ENCODE results near the gene LRR1. TPM values are rescaled to one million over a fixed set of nuclear protein-coding genes. Genes with fewer than 3 reads are reported as not detected.
"Not testable (repeated sequence)": the region's sequence is repeated elsewhere in the genome, so short reads cannot be mapped to it uniquely, and the experiment has no call there.

LRR1 gene
- total and polyA plus RNA-seq, 4 donors, result 6.8 to 11.3 (median 9.6) TPM

GRCh38 chr14:49584981-49585640, 13.6 kb upstream of the LRR1 start:
- H3K9me3 ChIP-seq (ENCODE audit: control insufficient read depth, insufficient read depth, low read length); H3K27ac ChIP-seq (ENCODE audit: low read depth, low read length); H3K27me3 ChIP-seq (ENCODE audit: control insufficient read depth, insufficient read depth, low read length): not testable (repeated sequence)
- H3K36me3 ChIP-seq (ENCODE audit: control insufficient read depth, insufficient read depth, low read length), result peaks cover 17% of the 10 kb centered on the region
- peaks cover 20% of the 10 kb centered on the region for H3K4me1 ChIP-seq (ENCODE audit: control insufficient read depth, insufficient read depth, low read length)
- DNase-seq (ENCODE audit: low read depth in 4 of 6, low spot score in 6 of 6), result peak in 1 of 6 donors; percentile 15
- 13% methylated on average over 25 of the region's 32 CpGs for WGBS (ENCODE audit: insufficient coverage)
- peak overlapping the region; percentile 88 for H3K4me3 ChIP-seq (ENCODE audit: low read depth, low read length)

DNA sequence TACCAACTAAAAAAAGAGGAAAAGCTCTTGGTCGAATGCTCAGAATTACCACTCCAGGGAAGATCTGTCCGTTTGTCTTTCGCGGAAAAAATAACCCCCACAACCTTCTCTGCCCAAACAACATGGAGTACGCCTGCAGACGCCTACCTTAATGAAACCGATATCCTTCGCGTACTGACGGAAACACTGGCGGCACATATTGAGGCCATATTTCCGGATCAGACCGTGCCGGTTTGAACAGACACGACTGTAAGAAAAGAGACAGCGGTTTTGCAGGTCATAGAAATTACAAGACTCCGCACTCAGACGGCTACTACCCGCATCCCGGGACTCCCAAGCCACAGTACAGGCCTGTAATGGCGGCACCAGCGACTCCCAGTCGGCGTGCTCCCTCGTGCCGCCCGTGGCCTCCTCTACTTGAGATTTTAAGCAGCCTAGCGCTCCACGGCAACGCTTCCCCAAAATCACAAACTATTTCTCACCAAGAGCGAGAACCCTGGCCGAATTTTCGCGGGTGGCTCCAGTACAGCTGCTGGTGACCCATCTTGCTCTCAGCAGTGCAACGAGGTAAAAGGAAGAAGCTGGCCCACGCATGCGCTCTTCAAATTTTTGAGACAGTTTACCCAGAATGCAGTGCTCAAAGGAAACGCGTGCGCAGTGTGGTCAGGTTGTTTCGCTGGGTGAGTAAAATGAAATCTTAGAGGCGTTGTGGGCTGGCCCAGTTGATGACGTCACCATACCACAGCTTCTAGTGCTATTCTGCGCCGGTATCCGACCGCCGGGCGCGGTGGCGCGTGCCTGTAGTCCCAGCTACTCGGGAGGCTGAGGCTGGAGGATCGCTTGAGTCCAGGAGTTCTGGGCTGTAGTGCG, 12.7 kb upstream of the LRR1 start, which contains the start of gene RPS29:
RPS29 (minus strand) TSS at position 578 of the 870 bp plus-strand sequence; CDS start at position 544, 34 bp downstream.
- WGBS (ENCODE audit: insufficient coverage), result 0% methylated on average over 39 of the region's 55 CpGs
- Histone ChIP-seq H3K9me3 (ENCODE audit: control insufficient read depth, insufficient read depth, low read length) (no peaks in the 10 kb centered on the region), H3K4me1 (ENCODE audit: control insufficient read depth, insufficient read depth, low read length) (peaks cover 20% of the 10 kb centered on the region), H3K36me3 (ENCODE audit: control insufficient read depth, insufficient read depth, low read length) (peaks cover 17% of the 10 kb centered on the region), H3K4me3 (ENCODE audit: low read depth, low read length) (peak within 1 kb of the TSS; percentile 88), H3K27ac (ENCODE audit: low read depth, low read length) (peak within 1 kb of the TSS; percentile 91), H3K27me3 (ENCODE audit: control insufficient read depth, insufficient read depth, low read length) (no peaks in the 10 kb centered on the region)
- DNase-seq (ENCODE audit: low read depth in 4 of 6, low spot score in 6 of 6), result peak; percentile 99 to 100 (median 100)

- Histone ChIP-seq H3K4me3 (ENCODE audit: low read depth, low read length) (peak overlapping the region; percentile 88), H3K36me3 (ENCODE audit: control insufficient read depth, insufficient read depth, low read length) (peaks cover 17% of the 10 kb centered on the region), H3K27me3 (ENCODE audit: control insufficient read depth, insufficient read depth, low read length) (no peaks in the 10 kb centered on the region), H3K27ac (ENCODE audit: low read depth, low read length) (peak overlapping the region; percentile 91), H3K9me3 (ENCODE audit: control insufficient read depth, insufficient read depth, low read length) (no peaks in the 10 kb centered on the region), H3K4me1 (ENCODE audit: control insufficient read depth, insufficient read depth, low read length) (peaks cover 20% of the 10 kb centered on the region)
- WGBS (ENCODE audit: insufficient coverage), result no CpG with 5 or more reads among the region's 21 CpGs
- DNase-seq (ENCODE audit: low read depth in 4 of 6, low spot score in 6 of 6), result peak in 5 of 6 donors; percentile 59 to 93 (median 64)
These were observed 11.9 kb upstream of the LRR1 start for GRCh38 chr14:49586673-49587460.

DNA sequence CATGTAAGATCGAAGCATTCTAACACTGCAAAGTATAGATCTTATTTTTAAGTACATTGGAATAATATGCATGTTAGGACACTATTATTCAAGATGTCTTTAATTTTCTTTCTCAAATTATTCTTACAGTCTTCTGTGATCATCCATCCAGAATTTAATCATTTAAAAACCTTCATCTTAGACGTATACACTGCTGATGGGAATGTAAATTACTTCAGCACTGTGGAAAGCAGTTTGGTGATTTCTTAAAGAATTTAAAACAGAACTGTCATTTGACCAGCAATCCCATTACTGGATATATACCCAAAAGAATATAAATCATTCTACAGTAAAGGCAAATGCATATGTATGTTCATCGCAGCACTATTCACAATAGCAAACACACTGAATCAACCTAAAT, 9.4 kb upstream of the LRR1 start:
- Histone ChIP-seq H3K4me1 (ENCODE audit: control insufficient read depth, insufficient read depth, low read length) (peaks cover 10% of the 10 kb centered on the region), H3K36me3 (ENCODE audit: control insufficient read depth, insufficient read depth, low read length) (peaks cover 2% of the 10 kb centered on the region), H3K27me3 (ENCODE audit: control insufficient read depth, insufficient read depth, low read length) (no peaks in the 10 kb centered on the region), H3K27ac (ENCODE audit: low read depth, low read length) (no peak overlapping the region), H3K9me3 (ENCODE audit: control insufficient read depth, insufficient read depth, low read length) (no peaks in the 10 kb centered on the region), H3K4me3 (ENCODE audit: low read depth, low read length) (no peak overlapping the region)
- WGBS (ENCODE audit: insufficient coverage), result no CpG with 5 or more reads among the region's 3 CpGs
- DNase-seq (ENCODE audit: low read depth in 4 of 6, low spot score in 6 of 6), result no peak

DNA sequence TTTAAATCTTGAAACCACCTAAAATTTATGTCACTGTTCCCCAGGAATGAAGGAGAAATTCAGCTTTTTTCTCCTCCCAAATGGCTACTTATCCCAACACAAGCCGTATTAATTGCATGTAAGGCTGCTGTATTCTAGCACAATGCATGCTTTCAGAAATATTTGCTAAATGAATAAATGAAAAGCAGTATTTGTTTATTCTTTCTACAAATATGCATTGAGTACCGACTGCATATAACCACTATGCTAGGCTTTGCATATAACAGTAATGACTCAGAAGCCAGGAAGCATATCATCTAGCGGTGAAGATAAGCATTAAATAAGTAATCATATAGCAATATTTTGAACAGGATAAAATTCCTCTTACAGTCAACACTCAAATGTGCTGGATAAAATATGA, 5.7 kb upstream of the LRR1 start:
- no CpG with 5 or more reads among the region's 3 CpGs for WGBS (ENCODE audit: insufficient coverage)
- Histone ChIP-seq H3K4me1 (ENCODE audit: control insufficient read depth, insufficient read depth, low read length) (peaks cover 7% of the 10 kb centered on the region), H3K36me3 (ENCODE audit: control insufficient read depth, insufficient read depth, low read length) (no peaks in the 10 kb centered on the region), H3K27me3 (ENCODE audit: control insufficient read depth, insufficient read depth, low read length) (no peaks in the 10 kb centered on the region), H3K9me3 (ENCODE audit: control insufficient read depth, insufficient read depth, low read length) (no peaks in the 10 kb centered on the region), H3K4me3 (ENCODE audit: low read depth, low read length) (no peak overlapping the region), H3K27ac (ENCODE audit: low read depth, low read length) (peak overlapping the region; percentile 52)
- DNase-seq (ENCODE audit: low read depth in 4 of 6, low spot score in 6 of 6), result peak in 1 of 6 donors; percentile 20

DNA sequence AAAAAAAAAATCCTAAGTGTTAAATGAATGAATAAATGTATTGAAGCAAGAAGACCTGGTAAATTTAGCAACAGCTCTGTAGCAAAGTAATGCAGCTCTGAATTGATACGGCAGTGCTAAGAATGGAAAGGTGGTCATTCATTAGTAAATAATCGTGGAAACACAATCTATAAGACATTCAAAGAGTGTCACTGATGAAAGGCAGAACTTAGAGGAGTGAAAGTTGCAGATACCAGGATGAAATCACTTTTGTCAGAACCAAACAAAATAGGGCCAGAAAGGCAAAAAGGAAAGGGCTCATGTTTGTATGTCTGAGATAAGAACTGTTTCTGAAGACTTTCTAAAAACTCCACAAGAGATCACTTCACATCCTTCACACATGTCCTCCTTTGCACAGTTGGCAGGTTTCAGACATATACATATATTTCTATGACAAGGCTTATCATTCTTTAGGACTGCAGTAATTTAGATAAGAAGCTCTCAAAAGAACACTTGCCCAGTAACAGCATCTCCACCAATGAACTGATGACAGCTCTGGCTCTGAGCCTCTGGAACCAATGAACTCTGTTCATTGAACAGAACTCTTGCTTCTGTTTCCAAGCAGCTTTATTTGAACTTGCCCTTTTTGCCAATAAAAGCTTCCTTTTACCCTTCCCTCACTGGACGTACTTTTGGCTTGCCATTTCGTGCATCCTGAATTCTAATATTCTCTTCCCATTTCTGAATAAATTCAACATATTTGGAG, 4.2 kb upstream of the LRR1 start:
- peak in 1 of 6 donors; percentile 61 for DNase-seq (ENCODE audit: low read depth in 4 of 6, low spot score in 6 of 6)
- WGBS (ENCODE audit: insufficient coverage), result no CpG with 5 or more reads among the region's 4 CpGs
- peak overlapping the region; percentile 76 for H3K27ac ChIP-seq (ENCODE audit: low read depth, low read length)

GRCh38 chr14:49598189-49598484, 603 bp upstream of the LRR1 start:
- 0% methylated on average over 14 of the region's 15 CpGs for WGBS (ENCODE audit: insufficient coverage)
- no peaks in the 10 kb centered on the region for H3K27me3 ChIP-seq (ENCODE audit: control insufficient read depth, insufficient read depth, low read length)
- peaks cover 16% of the 10 kb centered on the region for H3K4me1 ChIP-seq (ENCODE audit: control insufficient read depth, insufficient read depth, low read length)
- no peaks in the 10 kb centered on the region for H3K9me3 ChIP-seq (ENCODE audit: control insufficient read depth, insufficient read depth, low read length)
- H3K36me3 ChIP-seq (ENCODE audit: control insufficient read depth, insufficient read depth, low read length), result peaks cover 3% of the 10 kb centered on the region
- peak overlapping the region; percentile 98 for H3K27ac ChIP-seq (ENCODE audit: low read depth, low read length)
- H3K4me3 ChIP-seq (ENCODE audit: low read depth, low read length), result peak overlapping the region; percentile 99
- DNase-seq (ENCODE audit: low read depth in 4 of 6, low spot score in 6 of 6), result no peak

More for the DNA sequence above, 4.2 kb upstream of the LRR1 start:
- H3K4me1 ChIP-seq (ENCODE audit: control insufficient read depth, insufficient read depth, low read length), result peaks cover 16% of the 10 kb centered on the region
- H3K9me3 ChIP-seq (ENCODE audit: control insufficient read depth, insufficient read depth, low read length), result no peaks in the 10 kb centered on the region
- no peaks in the 10 kb centered on the region for H3K27me3 ChIP-seq (ENCODE audit: control insufficient read depth, insufficient read depth, low read length)
- no peaks in the 10 kb centered on the region for H3K36me3 ChIP-seq (ENCODE audit: control insufficient read depth, insufficient read depth, low read length)
- no peak overlapping the region for H3K4me3 ChIP-seq (ENCODE audit: low read depth, low read length)

- H3K27me3 ChIP-seq (ENCODE audit: control insufficient read depth, insufficient read depth, low read length), result no peaks in the 10 kb centered on the region
- DNase-seq (ENCODE audit: low read depth in 4 of 6, low spot score in 6 of 6), result no peak
- 93% methylated on average over 1 of the region's 6 CpGs for WGBS (ENCODE audit: insufficient coverage)
- H3K36me3 ChIP-seq (ENCODE audit: control insufficient read depth, insufficient read depth, low read length), result peaks cover 6% of the 10 kb centered on the region
- H3K9me3 ChIP-seq (ENCODE audit: control insufficient read depth, insufficient read depth, low read length), result no peaks in the 10 kb centered on the region
- H3K27ac ChIP-seq (ENCODE audit: low read depth, low read length), result no peak overlapping the region
- H3K4me3 ChIP-seq (ENCODE audit: low read depth, low read length), result no peak overlapping the region
- no peaks in the 10 kb centered on the region for H3K4me1 ChIP-seq (ENCODE audit: control insufficient read depth, insufficient read depth, low read length)
These were observed 8.8 kb downstream of the LRR1 start for GRCh38 chr14:49607583-49607982.

GRCh38 chr14:49612251-49612650, 13.5 kb downstream of the LRR1 start:
- Histone ChIP-seq H3K36me3 (ENCODE audit: control insufficient read depth, insufficient read depth, low read length) (peaks cover 9% of the 10 kb centered on the region), H3K27me3 (ENCODE audit: control insufficient read depth, insufficient read depth, low read length) (no peaks in the 10 kb centered on the region), H3K27ac (ENCODE audit: low read depth, low read length) (no peak overlapping the region), H3K4me3 (ENCODE audit: low read depth, low read length) (no peak overlapping the region), H3K4me1 (ENCODE audit: control insufficient read depth, insufficient read depth, low read length) (no peaks in the 10 kb centered on the region), H3K9me3 (ENCODE audit: control insufficient read depth, insufficient read depth, low read length) (no peaks in the 10 kb centered on the region)
- no CpG with 5 or more reads among the region's 4 CpGs for WGBS (ENCODE audit: insufficient coverage)
- no peak for DNase-seq (ENCODE audit: low read depth in 4 of 6, low spot score in 6 of 6)

Data from spinal cord (tissue), 10 donors.